Metanephros (tissue), 2 donors: ENCODE results near the gene APIP. TPM values are rescaled to one million over a fixed set of nuclear protein-coding genes. Genes with fewer than 3 reads are reported as not detected.

ENCODE experiments used
- small RNA-seq: library from RNA; depleted of rRNA; stranded (forward); fragments of <200 nt; gene quantifications from one replicate; pipeline ENCODE3, GENCODE V24; 2014; ENCODE audit warnings: low replicate concordance
- total RNA-seq: library from RNA; depleted of rRNA; stranded (reverse); fragments of >200 nt; gene quantifications from one replicate; pipeline ENCODE4 v1.2.3, GENCODE V29; 2014

The APIP gene
- total RNA-seq: 18.5 TPM

GRCh38 chr11:34916015-34916842 lies at the start of gene APIP, which contains the start of gene PDHX:
APIP (minus strand) TSS chr11:34916379; CDS start chr11:34916284, 95 bp downstream.
PDHX (plus strand) TSS chr11:34916618; CDS start chr11:34916656, 38 bp downstream.

Small RNA genes within 50 kb of the gene (small RNA-seq; reads per million reads assigned to genes)
- gene MIR1343: 0.30 reads per million, percentile 31 among the genes with 10 or more reads in this experiment

Other genes with a start within 250 kb of the APIP start
- 28.6 TPM for gene PDHX, start 239 bp upstream of the APIP start, total RNA-seq
- 27.7 TPM for gene CD44, start 222.8 kb upstream of the APIP start, total RNA-seq